A172 (cell line): ENCODE data around the gene COG7. TPM values are rescaled to one million over a fixed set of nuclear protein-coding genes. Genes with fewer than 3 reads are reported as not detected.
A peak's percentile ranks its signal among the peaks of the same experiment; 100 is the strongest.
"Not testable (repeated sequence)": the region's sequence is repeated elsewhere in the genome, so short reads cannot be mapped to it uniquely, and the experiment has no call there.

Experiments used
- DNase-seq: peaks from one replicate; pipeline ENCODE4 v3.0.0-alpha.2; 2015; ENCODE audit warnings: low spot score
- total RNA-seq: library from RNA; depleted of rRNA; stranded (reverse); fragments of >200 nt; shearing (Covaris generic); gene quantifications from 2 replicates; pipeline ENCODE4 v1.2.3, GENCODE V29; 2014

COG7 gene
- total RNA-seq, 1 experiment from 2014 or later, result 14.5 TPM

- no peak for DNase-seq
These were observed 43.5 kb downstream of the COG7 start for GRCh38 chr16:23409522-23409921.

GRCh38 chr16:23408823-23409298, 44.1 kb downstream of the COG7 start:
- peak; percentile 55 for DNase-seq

- DNase-seq, result no peak
These were observed 44.7 kb downstream of the COG7 start for GRCh38 chr16:23408242-23408822.

- no peak for DNase-seq
These were observed 45.4 kb downstream of the COG7 start for GRCh38 chr16:23407436-23408127.

GRCh38 chr16:23406546-23407240, 46.3 kb downstream of the COG7 start:
- no peak for DNase-seq

- no peak for DNase-seq
These were observed 47.0 kb downstream of the COG7 start for GRCh38 chr16:23406024-23406423.

- no peak for DNase-seq
These were observed 49.4 kb downstream of the COG7 start for GRCh38 chr16:23403547-23403946.

- no peak for DNase-seq
These were observed 50.9 kb downstream of the COG7 start for GRCh38 chr16:23402100-23402499.

GRCh38 chr16:23401139-23401538, 51.9 kb downstream of the COG7 start:
- DNase-seq, result no peak

GRCh38 chr16:23400447-23400846, 52.5 kb downstream of the COG7 start:
- not testable (repeated sequence) for DNase-seq

GRCh38 chr16:23398987-23399805, 53.8 kb downstream of the COG7 start:
- DNase-seq, result no peak

- DNase-seq, result no peak
These were observed 55.5 kb downstream of the COG7 start for GRCh38 chr16:23397464-23397863.

- DNase-seq, result no peak
These were observed 57.3 kb downstream of the COG7 start for GRCh38 chr16:23395732-23396131.

- no peak for DNase-seq
These were observed 58.7 kb downstream of the COG7 start for GRCh38 chr16:23394141-23394831.

- DNase-seq, result no peak
These were observed 60.8 kb downstream of the COG7 start for GRCh38 chr16:23392223-23392600.

- DNase-seq, result no peak
These were observed 61.4 kb downstream of the COG7 start for GRCh38 chr16:23391381-23392222.

GRCh38 chr16:23389936-23390335, 63.1 kb downstream of the COG7 start:
- DNase-seq, result not testable (repeated sequence)

GRCh38 chr16:23389201-23389600, 63.8 kb downstream of the COG7 start:
- no peak for DNase-seq

GRCh38 chr16:23388786-23389185, 64.2 kb downstream of the COG7 start:
- no peak for DNase-seq

- DNase-seq, result no peak
These were observed 65.3 kb downstream of the COG7 start for GRCh38 chr16:23387666-23388065.

GRCh38 chr16:23385441-23385840, 67.5 kb downstream of the COG7 start:
- no peak for DNase-seq
